ENCODE measurements around the gene KLHL18.

DNA sequence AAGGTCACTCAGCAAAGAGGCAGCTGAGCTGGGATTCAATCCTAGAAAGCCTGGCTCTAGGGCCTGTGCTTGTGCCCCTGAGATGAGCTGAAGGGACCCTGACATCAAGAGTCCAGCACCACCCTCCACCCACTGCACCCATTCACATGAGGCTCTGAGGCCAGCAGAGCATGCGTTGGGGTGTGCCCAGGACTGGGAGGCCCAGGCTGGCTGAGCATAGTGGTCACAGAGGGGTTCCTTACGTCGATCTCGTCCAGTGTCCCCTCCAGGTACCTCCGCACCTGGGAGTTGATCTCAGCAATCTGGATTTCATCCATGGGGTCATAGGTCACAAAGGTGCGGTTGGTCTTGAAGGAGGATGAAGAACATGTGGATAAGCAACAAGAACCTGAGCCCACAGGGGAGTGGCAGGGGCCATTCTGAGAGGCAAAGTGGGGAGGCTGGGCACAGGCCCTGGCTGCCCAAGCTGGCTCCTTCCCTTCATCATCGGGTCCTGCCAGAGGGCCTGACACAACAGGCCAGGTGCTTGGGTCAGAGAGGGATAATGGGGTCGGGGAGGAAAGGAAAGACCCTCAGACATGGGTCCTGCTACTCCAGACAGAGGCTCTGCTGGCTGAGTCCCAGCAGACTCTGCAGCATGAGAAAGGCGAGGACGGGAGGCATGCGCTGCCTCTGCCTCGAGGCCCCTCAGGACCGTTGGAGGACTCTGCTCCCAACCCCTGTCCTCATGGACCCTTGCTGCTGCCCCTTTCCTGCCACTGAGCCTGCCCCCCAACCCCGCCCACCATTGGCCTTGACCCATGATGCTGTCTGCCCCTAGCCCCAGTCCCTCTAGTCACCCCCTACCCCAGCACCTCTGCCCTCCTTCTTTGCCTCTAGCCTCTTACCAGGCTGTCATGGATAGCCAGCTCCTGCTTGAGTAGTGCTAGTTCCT, 35.3 kb upstream of the KLHL18 start:
- TF ChIP-seq BHLHE40 (IDR thresholded peaks at IDR 0.05; ENCODE audit: borderline replicate concordance) (no peak), ARNT (IDR thresholded peaks at IDR 0.05) (no peak), FOXK2 (IDR thresholded peaks at IDR 0.05) (no peak), HDGF (IDR thresholded peaks at IDR 0.05; ENCODE audit: borderline replicate concordance) (no peak), NFRKB (IDR thresholded peaks at IDR 0.05) (no peak), FOXA1 (IDR thresholded peaks at IDR 0.05) (no peak), ZNF384 (IDR thresholded peaks at IDR 0.05) (no peak), SUZ12 (IDR thresholded peaks at IDR 0.05) (no peak), ELF4 (IDR thresholded peaks at IDR 0.05) (no peak), L3MBTL2 (conservative IDR thresholded peaks at IDR 0.05) (no peak), SP1 (IDR thresholded peaks at IDR 0.05) (no peak)
- TF ChIP-seq, protein P1, sequence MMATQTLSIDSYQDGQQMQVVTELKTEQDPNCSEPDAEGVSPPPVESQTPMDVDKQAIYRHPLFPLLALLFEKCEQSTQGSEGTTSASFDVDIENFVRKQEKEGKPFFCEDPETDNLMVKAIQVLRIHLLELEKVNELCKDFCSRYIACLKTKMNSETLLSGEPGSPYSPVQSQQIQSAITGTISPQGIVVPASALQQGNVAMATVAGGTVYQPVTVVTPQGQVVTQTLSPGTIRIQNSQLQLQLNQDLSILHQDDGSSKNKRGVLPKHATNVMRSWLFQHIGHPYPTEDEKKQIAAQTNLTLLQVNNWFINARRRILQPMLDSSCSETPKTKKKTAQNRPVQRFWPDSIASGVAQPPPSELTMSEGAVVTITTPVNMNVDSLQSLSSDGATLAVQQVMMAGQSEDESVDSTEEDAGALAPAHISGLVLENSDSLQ (IDR thresholded peaks at IDR 0.05): no peak
